ENCODE measurements around the gene UBR7. TPM values are rescaled to one million over a fixed set of nuclear protein-coding genes. Genes with fewer than 3 reads are reported as not detected.

The UBR7 gene
- total RNA-seq, 2 experiments from 2014 or later = 39.0 to 49.3 TPM

DNA sequence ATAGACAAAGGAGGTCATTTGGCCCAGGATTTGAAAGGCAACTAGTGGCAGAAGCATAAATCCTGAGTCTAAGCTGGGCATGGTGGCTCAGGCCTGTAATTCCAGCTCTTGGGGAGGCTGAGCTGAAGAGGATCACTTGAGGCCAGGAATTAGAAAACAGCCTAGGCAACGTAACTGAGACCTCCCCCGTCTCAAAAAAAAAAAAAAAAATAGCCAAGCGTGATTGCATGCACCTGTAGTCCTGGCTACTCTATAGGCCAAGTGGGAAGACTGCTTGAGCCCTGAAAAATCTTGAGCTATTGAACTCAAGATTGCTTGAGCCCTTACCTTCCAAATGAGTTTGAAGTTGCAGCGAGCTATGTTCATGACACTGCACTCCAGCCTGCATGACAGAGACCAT lies 8.0 kb upstream of the UBR7 start:
- no peak overlapping the region for H3K4me3 Mint-ChIP-seq
- POLR2A ChIA-PET = interaction anchor here (1.0 to 1.2 kb wide), 2 partner anchors 14 to 25 kb away, joined by 3 read pairs; partner anchors contain the start of genes LYSET and MOAP1
- no peak overlapping the region for H3K27ac Mint-ChIP-seq
- H3K4me1 Mint-ChIP-seq (ENCODE audit: low read depth) = peaks cover 5% of the 10 kb centered on the region
- H3K9me3 Mint-ChIP-seq (ENCODE audit: insufficient read depth) = no peaks in the 10 kb centered on the region
- ATAC-seq (no peak), DNase-seq (no peak)
- no peaks in the 10 kb centered on the region for H3K27me3 Mint-ChIP-seq (ENCODE audit: low read depth)
- CTCF ChIA-PET = interaction anchor here (1.1 kb wide), 1 partner anchor 12 kb away, joined by 4 read pairs; no protein-coding TSS in a partner anchor
- peaks cover 20% of the 10 kb centered on the region for H3K36me3 Mint-ChIP-seq (ENCODE audit: low read depth)

DNA sequence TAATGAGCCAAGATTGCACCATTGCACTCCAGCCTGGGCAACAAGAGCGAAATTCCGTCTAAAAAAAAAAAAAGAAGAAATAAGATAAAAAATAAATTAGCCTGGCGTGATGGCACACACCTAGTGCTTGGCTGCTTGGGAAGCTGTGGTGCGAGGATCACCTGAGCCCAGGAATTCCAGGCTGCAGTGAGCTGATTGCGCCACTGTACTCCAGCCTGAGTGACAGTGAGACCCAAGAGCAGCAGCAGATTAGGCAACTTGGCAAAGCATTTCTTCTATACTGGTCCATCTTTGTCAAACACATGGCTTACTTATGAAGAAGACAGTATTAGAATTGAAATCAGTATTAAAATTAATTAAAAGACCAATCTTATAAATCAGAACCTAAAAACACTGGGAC lies 6.5 kb upstream of the UBR7 start:
- H3K36me3 Mint-ChIP-seq (ENCODE audit: low read depth) = peaks cover 32% of the 10 kb centered on the region
- H3K4me3 Mint-ChIP-seq = no peak overlapping the region
- CTCF ChIA-PET = no interaction called here

DNA sequence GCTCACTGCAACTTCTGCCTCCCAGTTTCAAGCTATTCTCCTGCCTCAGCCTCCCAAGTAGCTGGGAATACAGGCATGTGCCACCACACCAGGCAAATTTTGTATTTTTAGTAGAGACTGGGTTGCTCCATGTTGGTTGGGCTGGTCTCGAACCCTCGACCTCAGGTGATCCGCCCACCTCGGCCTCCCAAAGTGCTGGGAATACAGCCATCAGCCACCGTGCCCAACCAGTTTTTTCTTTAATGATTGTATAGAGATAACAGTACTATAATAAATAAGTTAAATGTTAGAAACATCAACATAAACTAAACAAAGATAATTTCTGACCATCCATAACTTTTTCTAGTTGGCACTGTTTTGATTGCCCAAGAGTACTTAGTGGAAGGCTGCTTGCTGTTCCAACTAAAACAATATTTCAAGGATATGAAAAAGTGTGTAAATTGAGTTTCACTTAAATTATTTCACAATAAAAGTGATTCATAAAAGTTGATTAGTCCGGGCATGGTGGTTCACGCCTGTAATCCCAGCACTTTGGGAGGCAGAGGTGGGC lies 5.8 kb upstream of the UBR7 start:
- H3K27me3 Mint-ChIP-seq (ENCODE audit: low read depth) = no peaks in the 10 kb centered on the region
- ChIA-PET CTCF (interaction anchor here (0.9 kb wide), 1 partner anchor 88 kb away, joined by 4 read pairs; no protein-coding TSS in a partner anchor), POLR2A (no interaction called here)
- peaks cover 23% of the 10 kb centered on the region for H3K4me1 Mint-ChIP-seq (ENCODE audit: low read depth)
- peaks cover 37% of the 10 kb centered on the region for H3K36me3 Mint-ChIP-seq (ENCODE audit: low read depth)
- H3K4me3 Mint-ChIP-seq = no peak overlapping the region
- DNase-seq (no peak), ATAC-seq (no peak)
- no peak overlapping the region for H3K27ac Mint-ChIP-seq
- no peaks in the 10 kb centered on the region for H3K9me3 Mint-ChIP-seq (ENCODE audit: insufficient read depth)

More for the DNA sequence above, 6.5 kb upstream of the UBR7 start:
- Mint-ChIP-seq H3K27me3 (ENCODE audit: low read depth) (no peaks in the 10 kb centered on the region), H3K4me1 (ENCODE audit: low read depth) (peaks cover 20% of the 10 kb centered on the region), H3K9me3 (ENCODE audit: insufficient read depth) (no peaks in the 10 kb centered on the region), H3K27ac (no peak overlapping the region)
- no peak for DNase-seq
- POLR2A ChIA-PET = no interaction called here
- no peak for ATAC-seq

DNA sequence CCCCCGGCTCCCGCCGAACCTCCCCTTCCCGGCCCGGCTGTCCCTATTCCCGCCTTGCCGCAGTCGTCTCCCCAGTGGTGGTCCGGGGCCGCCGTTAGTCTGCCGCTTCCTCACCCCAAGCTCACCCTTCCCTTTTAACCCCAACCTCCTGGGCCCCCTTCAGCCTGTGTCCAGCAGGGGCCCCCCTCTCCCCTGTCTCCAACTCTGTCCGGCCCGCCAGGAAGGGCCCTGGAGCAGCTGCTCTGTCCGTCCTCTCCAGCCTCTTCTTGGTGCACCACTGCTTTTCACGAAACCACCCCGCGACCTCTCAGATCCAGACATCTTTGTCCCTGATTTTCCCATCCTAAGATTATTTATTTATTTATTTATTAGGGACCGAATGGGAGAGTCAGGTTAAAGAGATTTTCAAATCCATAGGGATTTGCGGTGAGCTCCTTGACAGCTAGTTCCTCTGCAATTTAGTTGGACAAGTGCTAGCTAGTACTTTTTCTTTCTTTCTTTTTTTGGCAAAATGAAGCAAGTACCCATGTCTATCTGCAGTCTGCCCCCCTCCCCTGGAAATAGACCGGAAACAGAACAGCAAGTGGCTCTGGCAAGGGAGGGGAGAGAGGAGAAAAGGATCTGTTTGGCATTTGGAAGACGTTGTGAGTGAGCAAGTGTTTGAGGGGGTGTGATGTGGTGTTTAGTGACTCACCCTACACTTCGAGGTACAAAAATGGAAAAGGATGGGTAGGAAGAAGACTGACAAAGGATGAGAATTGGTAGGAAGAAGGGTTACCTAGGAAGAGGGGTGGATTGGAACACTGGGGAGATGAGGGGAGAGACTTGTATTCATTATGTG lies 632 bp downstream of the UBR7 start:
- peak; percentile 55 for DNase-seq
- POLR2A ChIA-PET = interaction anchor here (0.7 to 5.1 kb wide), 9 partner anchors 8 to 753 kb away, joined by 3 to 87 read pairs (median 5); partner anchors contain the start of genes LYSET and MOAP1
- H3K4me1 Mint-ChIP-seq (ENCODE audit: low read depth) = peaks cover 38% of the 10 kb centered on the region
- peak overlapping the region; percentile 96 for H3K27ac Mint-ChIP-seq
- peak; percentile 56 for ATAC-seq
- peaks cover 42% of the 10 kb centered on the region for H3K36me3 Mint-ChIP-seq (ENCODE audit: low read depth)
- peak overlapping the region; percentile 100 for H3K4me3 Mint-ChIP-seq
- CTCF ChIA-PET = interaction anchor here (0.6 to 4.7 kb wide), 10 partner anchors 9 to 974 kb away, joined by 3 to 40 read pairs (median 5); partner anchors contain the start of genes LYSET and MOAP1
- H3K9me3 Mint-ChIP-seq (ENCODE audit: insufficient read depth) = no peaks in the 10 kb centered on the region
- H3K27me3 Mint-ChIP-seq (ENCODE audit: low read depth) = no peaks in the 10 kb centered on the region

DNA sequence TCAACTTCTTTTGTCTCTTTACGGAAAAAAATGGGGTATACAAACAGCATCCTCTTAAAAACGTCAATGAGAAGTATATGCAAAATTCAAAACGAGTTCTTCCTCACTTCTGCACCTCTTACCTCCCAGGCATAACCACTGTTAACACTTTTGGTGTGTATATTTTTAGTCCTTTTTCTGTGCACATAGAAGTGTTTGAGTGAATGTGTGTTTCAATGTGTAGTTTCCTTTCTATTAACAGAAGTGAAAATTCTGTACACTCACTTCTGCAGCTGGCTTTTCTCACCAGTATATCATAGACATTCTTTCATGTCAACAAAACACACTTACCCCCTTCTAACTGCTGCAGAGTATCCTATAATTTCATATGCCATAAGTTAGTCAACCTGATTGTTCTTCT lies 5.4 kb downstream of the UBR7 start:
- ATAC-seq (no peak), DNase-seq (no peak)
- Mint-ChIP-seq H3K36me3 (ENCODE audit: low read depth) (peaks cover 44% of the 10 kb centered on the region), H3K9me3 (ENCODE audit: insufficient read depth) (no peaks in the 10 kb centered on the region), H3K27ac (no peak overlapping the region), H3K4me3 (no peak overlapping the region), H3K4me1 (ENCODE audit: low read depth) (peaks cover 18% of the 10 kb centered on the region), H3K27me3 (ENCODE audit: low read depth) (no peaks in the 10 kb centered on the region)
- POLR2A ChIA-PET = no interaction called here
- CTCF ChIA-PET = interaction anchor here (1.0 kb wide), 1 partner anchor 33 kb away, joined by 3 read pairs; no protein-coding TSS in a partner anchor

DNA sequence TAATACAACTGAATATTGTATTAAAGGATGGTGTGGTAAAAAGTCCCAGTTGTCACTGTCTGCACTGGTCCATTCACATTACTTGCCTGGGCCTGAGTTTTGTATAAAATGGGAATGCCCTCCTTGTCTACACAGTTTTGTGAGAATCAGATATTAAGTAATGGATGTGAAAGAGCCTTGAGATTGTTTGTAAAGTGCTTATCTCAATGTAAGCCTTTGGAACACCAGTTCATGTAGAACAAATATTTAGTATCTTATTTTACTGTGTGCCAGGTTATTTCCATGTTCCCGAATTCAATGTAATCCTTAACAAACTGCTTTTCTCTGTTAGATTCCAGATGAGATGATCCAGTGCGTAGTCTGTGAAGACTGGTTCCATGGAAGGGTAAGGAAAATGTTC lies 7.5 kb downstream of the UBR7 start:
- Mint-ChIP-seq H3K27me3 (ENCODE audit: low read depth) (no peaks in the 10 kb centered on the region), H3K9me3 (ENCODE audit: insufficient read depth) (no peaks in the 10 kb centered on the region), H3K4me3 (no peak overlapping the region), H3K36me3 (ENCODE audit: low read depth) (peaks cover 47% of the 10 kb centered on the region), H3K4me1 (ENCODE audit: low read depth) (peaks cover 4% of the 10 kb centered on the region), H3K27ac (no peak overlapping the region)
- no peak for ATAC-seq
- no peak for DNase-seq
- POLR2A ChIA-PET = no interaction called here
- CTCF ChIA-PET = no interaction called here

DNA sequence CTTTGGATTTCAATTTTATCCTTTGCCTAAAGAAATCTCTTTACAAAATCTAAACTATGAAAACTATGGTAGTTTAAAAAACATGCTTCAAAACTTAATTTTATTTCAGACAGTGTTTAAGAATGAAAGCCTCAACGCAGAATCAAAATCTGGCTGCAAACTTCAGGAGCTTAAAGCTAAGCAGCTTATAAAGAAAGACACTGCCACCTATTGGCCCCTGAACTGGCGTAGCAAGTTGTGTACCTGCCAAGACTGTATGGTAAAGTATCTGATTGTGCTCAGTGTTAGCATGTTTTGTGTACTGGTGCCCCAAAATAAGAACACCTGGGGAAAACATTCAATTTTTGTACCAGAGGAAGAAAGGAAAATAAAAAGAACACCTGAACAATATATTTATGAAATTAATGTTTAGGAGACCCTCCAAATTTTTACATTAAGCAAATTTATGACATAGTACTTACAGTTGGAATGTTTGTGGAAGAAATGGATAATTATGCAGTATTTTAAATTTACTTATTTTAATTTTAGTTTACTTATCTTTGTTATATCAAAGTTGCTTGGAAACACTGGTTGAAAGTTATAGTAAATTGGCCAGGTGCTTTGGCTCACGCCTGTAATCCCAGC lies 12.2 kb downstream of the UBR7 start:
- H3K27me3 Mint-ChIP-seq (ENCODE audit: low read depth) = no peaks in the 10 kb centered on the region
- DNase-seq = peak; percentile 70
- no peak overlapping the region for H3K4me3 Mint-ChIP-seq
- peak; percentile 91 for ATAC-seq
- POLR2A ChIA-PET = interaction anchor here (1.0 to 1.6 kb wide), 2 partner anchors 35 to 106 kb away, joined by 3 to 4 read pairs; partner anchors contain the start of gene MOAP1
- peaks cover 10% of the 10 kb centered on the region for H3K4me1 Mint-ChIP-seq (ENCODE audit: low read depth)
- CTCF ChIA-PET = interaction anchor here (0.6 to 3.8 kb wide), 10 partner anchors 12 to 267 kb away, joined by 3 to 34 read pairs (median 3); partner anchors contain the start of genes GON7, LYSET, MOAP1 and UBR7
- peaks cover 54% of the 10 kb centered on the region for H3K36me3 Mint-ChIP-seq (ENCODE audit: low read depth)
- H3K27ac Mint-ChIP-seq = no peak overlapping the region
- H3K9me3 Mint-ChIP-seq (ENCODE audit: insufficient read depth) = no peaks in the 10 kb centered on the region

DNA sequence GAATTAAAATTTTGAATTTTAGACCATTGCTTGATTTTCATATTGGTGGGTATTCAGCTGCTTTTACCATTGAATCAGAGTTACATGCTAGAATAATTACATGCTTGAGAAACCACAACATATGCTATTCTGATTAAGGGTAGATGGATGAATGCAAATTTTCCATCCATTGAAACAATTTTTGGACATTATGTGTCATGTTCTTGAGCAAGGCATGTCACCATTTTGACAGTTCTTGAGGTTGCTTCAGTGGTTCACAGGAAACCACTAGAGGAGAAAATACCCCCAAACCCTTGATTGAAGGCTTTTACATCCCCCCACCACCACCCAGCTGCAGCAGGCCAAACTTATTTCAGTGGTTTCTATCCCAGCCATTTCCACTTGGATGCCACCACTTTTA lies 13.5 kb downstream of the UBR7 start:
- ChIA-PET CTCF (interaction anchor here (3.8 kb wide), 1 partner anchor 107 kb away, joined by 34 read pairs; no protein-coding TSS in a partner anchor), POLR2A (interaction anchor here (0.8 kb wide), 1 partner anchor 14 kb away, joined by 3 read pairs; the partner anchor contains the start of gene GON7)
- no peak for DNase-seq
- no peak for ATAC-seq
- Mint-ChIP-seq H3K4me1 (ENCODE audit: low read depth) (peaks cover 10% of the 10 kb centered on the region), H3K9me3 (ENCODE audit: insufficient read depth) (no peaks in the 10 kb centered on the region), H3K27ac (no peak overlapping the region), H3K36me3 (ENCODE audit: low read depth) (peaks cover 54% of the 10 kb centered on the region), H3K27me3 (ENCODE audit: low read depth) (no peaks in the 10 kb centered on the region), H3K4me3 (no peak overlapping the region)

DNA sequence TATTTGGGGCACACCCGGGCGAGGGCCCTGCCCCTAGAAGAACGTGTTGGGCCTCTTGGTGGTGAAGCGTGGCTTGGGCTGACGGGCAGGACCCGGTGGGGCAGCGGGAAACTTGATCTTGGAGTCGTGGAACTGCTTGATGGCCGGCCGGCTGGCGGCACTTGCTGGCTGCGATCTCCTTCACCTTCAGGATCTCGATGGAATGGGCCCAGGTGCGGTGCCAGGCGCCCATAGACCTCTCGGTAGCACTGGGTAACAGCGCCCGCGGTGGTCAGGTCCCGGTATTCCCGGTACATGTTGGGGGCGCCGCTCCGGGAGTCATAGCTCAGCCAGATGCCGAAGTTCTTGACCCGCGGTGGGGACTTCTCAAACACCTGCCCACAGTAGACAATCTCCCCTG lies 16.5 kb downstream of the UBR7 start:
- Mint-ChIP-seq H3K4me3 (no peak overlapping the region), H3K27ac (no peak overlapping the region), H3K4me1 (ENCODE audit: low read depth) (peaks cover 10% of the 10 kb centered on the region), H3K27me3 (ENCODE audit: low read depth) (no peaks in the 10 kb centered on the region), H3K9me3 (ENCODE audit: insufficient read depth) (no peaks in the 10 kb centered on the region), H3K36me3 (ENCODE audit: low read depth) (peaks cover 59% of the 10 kb centered on the region)
- CTCF ChIA-PET = interaction anchor here (1.1 kb wide), 1 partner anchor 16 kb away, joined by 4 read pairs; the partner anchor contains the start of gene UBR7
- DNase-seq (no peak), ATAC-seq (no peak)
- POLR2A ChIA-PET = no interaction called here

DNA sequence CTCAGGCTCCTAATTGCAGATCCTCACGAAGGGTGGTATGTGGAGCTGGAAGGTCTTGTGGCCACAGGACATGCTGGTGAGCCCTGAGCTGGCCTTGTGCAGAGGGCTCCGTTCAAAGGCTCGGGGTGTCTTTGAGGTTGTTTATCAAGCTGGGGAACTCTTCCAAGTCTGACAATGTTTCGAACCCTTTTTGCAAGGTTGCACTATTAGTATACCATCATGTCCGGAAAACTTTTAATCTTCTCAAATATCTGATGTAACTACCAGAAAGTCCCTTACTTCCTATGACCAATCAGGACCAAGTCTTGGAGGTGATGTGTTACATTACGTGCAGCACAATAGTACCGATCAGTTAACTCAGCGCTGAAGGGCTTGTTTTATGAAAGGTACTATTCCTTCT lies 21.5 kb downstream of the UBR7 start:
- Mint-ChIP-seq H3K27me3 (ENCODE audit: low read depth) (peaks cover 9% of the 10 kb centered on the region), H3K4me3 (no peak overlapping the region), H3K4me1 (ENCODE audit: low read depth) (peaks cover 12% of the 10 kb centered on the region), H3K27ac (no peak overlapping the region), H3K36me3 (ENCODE audit: low read depth) (peaks cover 35% of the 10 kb centered on the region), H3K9me3 (ENCODE audit: insufficient read depth) (no peaks in the 10 kb centered on the region)
- ATAC-seq = no peak
- POLR2A ChIA-PET = no interaction called here
- CTCF ChIA-PET = no interaction called here
- DNase-seq = no peak

DNA sequence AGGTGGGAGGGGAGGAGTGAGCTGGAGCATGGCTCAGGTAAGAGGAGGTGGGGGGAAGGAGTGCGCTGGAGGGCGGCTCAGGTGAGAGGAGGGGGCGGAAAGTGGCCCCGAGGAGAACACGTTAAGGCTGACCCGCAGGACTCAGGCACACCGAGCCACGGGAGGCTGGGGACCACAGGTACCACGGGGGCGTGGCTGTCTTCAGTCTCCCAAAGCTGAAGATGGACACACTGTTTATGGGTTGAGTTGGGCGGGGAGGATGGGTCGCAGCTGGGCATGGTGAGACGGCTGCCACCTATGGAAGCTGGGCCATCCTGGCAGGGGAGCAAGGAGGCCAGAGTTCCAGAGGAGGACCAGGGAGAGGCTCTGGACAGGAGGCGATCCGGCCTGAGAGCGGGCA lies 23.5 kb downstream of the UBR7 start:
- ATAC-seq (no peak), DNase-seq (no peak)
- Mint-ChIP-seq H3K4me3 (no peak overlapping the region), H3K4me1 (ENCODE audit: low read depth) (peaks cover 12% of the 10 kb centered on the region), H3K27ac (no peak overlapping the region), H3K36me3 (ENCODE audit: low read depth) (peaks cover 26% of the 10 kb centered on the region), H3K27me3 (ENCODE audit: low read depth) (peaks cover 18% of the 10 kb centered on the region), H3K9me3 (ENCODE audit: insufficient read depth) (no peaks in the 10 kb centered on the region)
- POLR2A ChIA-PET = no interaction called here
- CTCF ChIA-PET = no interaction called here
